GM21381 (cell line): Measurements from ENCODE around the gene NFATC1.
A peak's percentile ranks its signal among the peaks of the same experiment; 100 is the strongest.

ENCODE experiments used
- ATAC-seq: cut with Tn5 transposase; IDR thresholded peaks from one replicate; pipeline ENCODE4 v1.9.1; 2021; ENCODE audit warnings: mild to moderate bottlenecking, moderate library complexity; ENCODE audit not compliant: unreplicated experiment

The NFATC1 gene

DNA sequence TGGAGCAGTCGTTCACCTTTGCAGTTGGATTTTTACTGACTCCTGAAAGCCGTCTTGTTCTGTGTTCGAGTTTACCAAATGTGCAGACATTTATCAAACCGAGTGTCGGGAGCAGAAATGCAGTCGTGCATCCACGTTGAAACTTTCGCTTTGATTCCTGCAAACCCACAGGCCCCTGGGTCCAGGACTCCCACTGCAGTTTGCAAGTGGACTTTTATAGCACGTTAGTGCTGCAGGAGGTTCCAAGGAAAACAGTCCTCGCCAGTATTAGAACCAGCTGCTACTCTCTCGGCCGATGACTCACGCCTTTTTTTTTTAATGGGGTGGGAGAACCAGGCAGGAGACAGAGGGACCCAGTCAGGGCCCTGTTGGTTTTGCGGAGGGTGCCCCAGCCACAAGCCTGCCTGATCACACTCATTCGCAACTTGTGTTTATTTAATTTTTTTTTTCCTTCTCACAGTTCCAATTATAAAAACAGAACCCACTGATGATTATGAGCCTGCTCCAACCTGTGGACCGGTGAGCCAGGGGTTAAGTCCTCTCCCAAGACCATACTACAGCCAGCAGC, 90.1 kb downstream of the NFATC1 start:
- no peak for ATAC-seq

DNA sequence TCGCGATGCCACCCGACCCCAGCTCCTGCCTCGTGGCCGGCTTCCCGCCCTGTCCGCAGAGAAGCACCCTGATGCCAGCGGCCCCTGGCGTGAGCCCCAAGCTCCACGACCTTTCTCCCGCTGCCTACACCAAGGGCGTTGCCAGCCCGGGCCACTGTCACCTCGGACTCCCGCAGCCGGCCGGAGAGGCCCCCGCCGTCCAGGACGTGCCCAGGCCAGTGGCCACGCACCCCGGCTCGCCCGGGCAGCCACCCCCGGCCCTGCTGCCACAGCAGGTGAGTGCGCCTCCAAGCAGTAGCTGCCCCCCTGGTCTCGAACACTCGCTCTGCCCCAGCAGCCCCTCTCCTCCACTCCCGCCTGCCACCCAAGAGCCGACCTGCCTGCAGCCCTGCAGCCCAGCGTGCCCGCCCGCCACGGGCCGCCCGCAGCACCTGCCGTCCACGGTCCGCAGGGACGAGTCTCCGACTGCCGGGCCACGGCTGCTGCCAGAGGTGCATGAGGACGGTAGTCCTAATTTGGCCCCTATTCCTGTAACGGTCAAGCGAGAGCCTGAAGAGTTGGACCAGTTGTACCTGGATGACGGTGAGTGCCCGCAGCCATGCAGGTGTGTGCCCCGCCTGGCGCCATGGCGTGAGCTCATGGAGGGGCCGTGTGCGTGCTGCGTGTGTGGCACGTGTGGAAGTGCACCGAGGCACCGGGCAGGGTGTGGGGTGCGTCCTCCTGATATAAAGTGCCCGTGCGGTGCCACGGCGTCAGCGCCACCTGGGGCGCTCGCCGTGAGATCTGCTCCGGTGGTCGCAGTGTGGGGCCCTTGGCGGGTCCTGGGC, 90.8 kb downstream of the NFATC1 start:
- no peak for ATAC-seq

DNA sequence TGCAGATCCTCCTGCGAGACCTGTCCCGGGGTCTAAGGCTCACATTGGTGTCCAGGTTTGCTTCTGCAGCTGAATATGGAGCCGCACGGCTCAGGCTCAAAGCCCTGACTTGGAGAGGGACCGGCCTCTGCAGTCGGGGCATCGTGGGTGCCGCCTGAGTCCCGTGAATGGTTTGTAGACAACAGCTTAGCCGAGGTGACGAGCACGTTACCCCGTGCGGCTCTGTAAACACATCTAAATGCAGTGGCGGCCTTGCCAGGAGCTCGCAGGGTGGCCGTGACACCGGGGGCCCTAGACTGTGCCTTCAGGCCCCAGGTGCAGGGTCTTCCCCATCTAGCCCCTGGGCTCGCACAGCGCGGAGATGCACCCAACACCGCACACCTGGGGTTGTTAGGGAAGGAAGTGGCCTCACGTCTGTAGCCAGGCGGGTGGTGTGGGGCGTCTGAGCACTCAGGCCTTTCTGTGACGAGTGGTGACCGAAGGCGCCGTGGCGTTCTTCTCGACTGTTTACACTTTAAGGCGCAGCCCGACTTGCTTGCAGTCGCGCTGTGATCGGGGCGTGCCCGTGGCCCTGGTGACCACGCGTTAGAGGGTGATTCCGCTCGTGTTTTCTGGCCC, 91.6 kb downstream of the NFATC1 start:
- ATAC-seq: no peak

DNA sequence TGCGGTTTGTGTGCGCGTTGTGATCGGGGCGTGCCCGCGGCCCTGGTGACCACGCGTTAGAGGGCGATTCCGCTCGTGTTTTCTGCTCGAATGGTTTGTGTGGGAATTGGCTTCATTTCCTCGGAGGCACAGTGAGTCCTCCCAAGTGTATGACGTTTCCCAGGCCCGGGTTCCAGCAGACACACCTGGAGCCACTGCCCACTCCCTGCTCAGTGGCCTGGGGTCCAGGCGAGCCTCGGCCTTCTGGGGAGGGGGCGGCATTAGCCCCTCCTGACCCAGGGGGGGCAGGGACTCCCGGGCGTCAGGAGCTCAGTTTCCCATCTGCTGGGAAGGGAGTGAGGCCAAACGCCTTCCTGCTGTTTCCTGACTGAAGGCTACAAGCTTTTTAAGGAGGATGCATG, 92.1 kb downstream of the NFATC1 start:
- no peak for ATAC-seq

DNA sequence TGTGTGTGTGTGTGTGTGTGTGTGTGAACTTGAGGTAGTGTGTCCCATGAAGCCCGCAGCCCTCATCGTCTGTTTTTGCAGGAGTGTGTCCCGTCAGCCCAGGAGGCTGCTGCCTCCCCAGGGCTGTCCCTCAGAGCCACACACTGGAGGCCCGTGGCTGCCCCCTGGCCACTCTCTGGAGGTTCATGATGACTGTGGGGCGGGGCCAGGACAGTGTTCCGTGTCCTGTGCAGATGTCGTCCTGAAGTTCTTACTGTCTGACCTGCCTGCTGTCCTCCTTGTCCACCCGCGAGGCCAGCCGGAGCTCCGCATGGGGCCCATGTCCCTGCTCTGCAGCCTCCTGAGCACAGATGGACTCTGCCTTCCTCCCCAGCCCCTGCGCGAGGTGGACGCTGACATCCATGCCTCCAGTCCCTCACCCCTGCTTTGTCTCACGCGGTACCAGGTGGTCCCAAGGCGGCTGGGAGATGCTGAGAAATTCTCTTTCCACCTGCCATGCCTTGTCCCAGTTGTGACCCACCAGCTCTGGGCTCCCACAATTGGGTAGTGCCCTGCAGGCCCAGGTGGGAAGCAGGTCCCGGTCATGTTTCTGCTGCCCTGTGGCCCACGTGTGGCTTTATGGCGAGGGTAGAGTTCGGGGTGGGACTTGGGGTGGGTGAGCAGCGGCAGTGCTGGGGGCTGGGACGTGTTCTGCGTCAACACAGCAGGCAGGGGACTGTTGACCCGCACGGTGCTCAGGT, 92.8 kb downstream of the NFATC1 start:
- ATAC-seq: no peak

DNA sequence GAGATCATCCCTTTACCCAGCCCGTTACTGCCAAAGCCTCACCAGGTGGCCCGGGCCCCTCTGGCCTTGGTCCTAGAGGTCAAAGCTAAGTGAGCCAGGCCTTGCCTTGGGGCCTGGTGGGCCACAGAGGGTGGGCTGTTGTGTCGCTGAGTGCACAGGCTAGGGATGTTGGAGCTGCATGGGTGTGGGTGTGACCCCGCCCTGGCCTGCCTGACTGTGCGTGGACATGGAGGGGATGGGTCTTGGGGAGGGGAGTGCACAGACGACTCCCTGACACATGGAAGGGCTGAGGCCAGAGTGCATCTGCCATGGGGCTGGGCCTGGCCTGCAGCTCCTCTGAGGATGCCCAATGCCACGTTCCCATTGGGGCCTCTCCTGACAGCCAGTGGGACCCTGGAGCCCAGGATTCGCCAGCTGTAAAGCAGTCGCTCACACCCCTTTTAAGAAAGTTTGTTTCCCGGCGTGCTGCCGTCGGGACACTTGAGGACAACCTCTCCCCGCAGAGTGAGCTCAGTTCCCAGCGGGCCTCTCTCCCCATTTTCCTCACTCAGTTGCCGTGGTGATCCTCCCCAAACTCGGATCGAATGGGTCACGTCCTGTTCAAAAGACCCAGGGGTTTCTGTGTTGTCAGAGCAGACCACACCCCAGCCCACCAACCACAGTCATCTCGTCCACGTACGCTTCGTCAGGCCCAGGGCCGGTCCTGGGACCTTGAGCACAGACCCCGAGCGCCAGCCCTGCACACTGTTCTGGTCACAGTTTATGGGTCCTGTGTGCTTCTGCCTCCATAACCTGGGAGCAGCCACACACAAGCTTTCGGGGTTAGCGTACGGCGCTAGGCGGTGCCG, 93.5 kb downstream of the NFATC1 start:
- no peak for ATAC-seq

DNA sequence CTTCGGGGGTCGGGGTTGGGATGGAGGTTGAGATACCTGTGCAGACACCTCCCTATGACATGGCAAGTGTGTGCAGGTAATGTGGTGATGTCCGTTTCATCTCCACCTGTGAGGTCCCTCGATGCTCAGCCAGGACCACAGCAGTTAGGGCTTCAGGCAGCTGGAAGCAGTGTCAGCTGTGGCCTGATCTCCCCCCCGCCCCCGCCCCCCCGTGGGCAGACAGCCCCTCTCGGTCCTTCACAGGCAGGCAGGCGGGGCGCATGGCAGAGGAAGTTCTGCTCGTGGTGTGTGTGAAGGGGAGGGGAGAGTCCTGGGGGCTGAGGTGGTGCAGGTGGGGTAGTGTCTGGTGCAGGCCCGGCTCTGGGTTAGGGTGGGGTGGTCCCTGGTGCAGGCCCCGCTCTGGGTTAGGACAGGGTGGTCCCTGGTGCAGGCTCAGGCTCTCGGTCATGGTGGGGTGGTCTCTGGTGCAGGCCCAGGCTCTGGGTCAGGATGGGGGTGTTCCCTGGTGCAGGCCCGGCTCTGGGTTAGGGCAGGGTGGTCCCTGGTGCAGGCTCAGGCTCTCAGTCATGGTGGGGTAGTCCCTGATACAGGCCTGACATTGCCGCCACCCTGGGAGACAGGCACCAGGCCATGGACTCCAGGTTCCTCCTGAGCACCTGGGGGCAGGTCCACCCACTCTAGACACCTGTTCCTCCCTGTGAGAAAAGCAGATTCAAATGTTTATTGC, 94.3 kb downstream of the NFATC1 start:
- ATAC-seq: no peak

DNA sequence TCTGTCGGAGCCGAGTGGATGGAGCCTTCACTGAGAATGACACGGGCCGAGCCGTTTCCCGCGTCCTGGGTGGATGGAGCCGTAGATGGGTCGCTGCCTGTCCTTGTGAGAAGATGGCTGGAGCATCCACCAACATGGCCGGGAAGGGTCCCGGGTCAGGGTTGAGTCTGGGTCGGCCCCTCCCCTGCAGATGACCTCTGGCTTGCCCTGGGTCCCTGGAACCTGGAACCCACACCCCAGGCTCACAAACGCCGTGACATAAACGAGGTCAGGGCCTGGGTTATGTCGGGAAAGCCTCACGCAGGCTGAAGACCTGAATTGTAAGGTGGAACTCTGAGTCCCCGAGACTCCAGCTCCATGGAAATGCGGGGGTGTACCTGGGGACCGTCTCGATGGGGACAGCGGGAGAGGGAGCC, 94.9 kb downstream of the NFATC1 start:
- ATAC-seq: no peak

DNA sequence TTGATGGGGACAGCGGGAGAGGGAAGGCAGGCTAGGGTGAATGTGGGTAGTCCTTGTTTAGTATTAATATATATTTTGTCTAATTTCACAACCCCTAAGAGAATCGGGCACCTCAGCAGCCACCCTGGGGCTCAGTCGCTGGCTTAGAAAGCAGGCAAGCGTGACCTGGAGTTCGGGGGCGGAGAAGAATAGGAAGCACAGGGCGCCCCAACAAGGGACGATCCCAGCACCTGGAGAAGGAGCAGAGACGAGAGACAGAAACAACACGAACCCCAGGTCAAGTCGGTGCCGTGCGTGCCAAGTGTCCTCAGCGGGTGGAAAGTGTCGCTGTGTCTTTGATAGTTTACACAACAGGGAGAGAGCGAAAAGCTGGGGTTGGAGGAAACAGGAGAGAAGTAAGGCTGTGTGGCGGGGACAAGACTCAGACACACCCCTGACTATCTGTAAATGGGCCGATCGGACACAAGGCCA, 95.4 kb downstream of the NFATC1 start:
- ATAC-seq: no peak

DNA sequence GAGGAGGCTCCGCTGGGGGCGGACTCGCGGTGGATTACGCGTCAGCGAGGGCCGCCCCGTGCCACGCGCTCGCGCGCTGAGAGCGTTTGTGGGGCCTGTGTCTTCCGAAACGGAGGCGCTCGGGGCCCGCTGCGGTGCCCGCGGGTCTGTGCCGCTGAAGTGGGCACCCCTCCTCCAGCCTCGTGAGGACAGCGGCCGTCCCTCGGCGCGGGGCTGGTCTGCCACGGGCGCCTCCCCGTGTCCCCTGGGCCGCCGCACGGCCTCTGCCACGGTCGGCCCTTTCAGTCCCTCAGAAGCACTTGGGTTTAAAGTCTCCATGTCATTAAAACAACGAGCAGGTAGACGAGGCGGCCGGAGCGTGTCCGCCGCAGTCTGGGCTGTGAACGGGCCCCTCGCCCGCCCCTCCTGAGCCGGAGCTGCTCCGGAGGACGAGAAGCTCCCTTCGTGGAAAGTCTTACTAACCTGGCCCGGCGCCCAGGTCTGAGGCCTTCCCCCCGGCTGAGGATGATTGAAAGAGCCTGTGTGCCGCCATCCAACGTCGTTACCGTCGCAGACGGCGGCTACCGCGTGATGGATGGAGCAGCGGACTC, 97.6 kb downstream of the NFATC1 start:
- ATAC-seq: no peak

DNA sequence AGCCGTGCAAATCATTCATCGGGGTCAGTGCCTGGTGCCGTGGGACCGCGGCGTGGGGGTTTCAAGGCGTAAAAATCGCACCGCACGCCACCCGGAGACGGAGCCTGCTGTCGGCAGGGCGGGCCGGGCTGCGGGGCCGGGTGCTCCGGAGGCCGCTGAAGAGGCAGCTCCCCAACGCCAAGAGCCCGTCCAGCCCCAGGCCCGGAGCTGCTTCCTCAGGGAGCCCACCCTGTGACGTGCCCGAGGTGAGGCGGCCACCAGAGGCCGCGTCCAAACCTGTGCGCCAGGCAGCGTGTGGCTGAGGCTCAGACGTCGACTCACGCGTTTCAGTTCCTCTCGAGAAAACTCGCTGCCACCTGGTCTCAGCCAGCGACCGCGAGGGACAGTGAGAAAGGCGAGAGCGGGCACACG, 98.1 kb downstream of the NFATC1 start:
- ATAC-seq: no peak

DNA sequence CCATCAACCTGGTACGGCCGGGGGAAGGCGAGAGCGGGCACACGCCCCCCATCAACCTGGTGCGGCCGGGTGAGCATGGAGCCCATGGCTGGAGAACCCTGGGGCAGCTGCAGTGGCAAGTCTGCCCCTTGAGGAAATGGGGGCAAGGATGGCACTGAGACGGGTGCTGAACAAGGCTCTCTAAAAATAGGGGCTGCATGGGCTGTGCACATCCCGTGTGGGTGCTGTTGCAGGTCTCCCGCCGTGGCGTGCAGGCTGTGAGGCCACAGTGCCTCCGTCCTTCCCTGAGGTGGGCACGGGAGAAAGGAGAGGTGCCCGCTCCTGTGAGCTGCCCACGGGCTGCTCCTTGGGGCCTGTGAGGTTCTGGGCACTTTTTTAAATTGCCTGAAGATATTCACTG, 99.2 kb downstream of the NFATC1 start:
- ATAC-seq: no peak

DNA sequence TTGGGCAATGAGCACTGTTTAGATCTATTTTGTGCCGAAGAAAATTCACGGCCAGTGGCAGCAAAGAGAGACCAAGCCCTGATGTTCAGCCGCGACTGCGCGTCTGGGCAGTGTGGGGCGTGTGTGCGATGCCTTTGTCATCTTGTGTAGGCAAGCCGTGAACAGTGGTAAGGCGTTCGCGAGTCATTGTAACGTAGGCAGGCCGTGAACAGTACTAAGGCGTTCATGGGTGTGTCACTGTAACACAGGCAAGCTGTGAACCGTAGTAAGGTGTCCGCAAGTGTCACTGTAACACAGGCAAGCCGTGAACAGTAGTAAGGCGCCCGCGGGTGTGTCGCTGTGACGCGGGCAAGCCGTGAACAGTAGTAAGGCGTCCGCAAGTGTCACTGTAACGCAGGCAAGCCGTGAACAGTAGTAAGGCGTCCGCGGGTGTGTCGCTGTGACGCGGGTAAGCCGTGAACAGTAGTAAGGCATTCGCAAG, 99.9 kb downstream of the NFATC1 start:
- no peak for ATAC-seq

DNA sequence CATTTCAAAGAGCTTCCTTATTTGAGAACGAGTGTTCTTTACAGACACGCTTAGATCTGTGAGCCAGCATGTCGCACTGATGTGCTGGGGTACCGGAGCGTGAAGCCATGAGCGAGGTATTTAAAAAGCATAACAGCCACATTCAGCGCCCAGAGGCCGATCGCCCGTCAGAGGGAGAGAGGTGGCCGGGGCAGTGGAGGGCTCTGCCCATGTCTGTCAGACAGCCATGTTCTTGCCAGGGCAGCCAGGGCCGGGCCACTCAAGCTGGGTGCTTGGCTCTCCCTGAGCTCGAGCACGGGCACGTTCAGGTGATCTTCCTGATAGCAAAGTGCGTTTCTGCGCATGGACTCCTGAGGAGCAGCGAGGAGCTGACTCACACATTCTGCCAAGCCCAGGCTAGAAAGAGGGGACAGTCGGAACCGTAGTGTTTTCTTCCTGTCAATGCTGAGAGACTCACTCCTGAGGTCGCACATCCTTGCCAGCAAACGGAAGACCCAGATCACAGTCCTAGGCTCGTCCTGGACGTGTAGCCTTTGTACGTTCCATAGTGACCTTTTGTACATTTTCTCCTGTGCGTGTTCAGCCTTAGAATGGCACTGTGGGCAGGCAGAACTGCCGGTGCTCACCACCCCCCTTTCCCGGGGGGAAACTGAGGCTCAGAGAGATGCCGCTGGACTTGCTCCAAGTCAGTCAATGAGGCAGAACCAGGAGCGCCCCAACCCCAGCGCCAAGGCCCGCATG, 100.7 kb downstream of the NFATC1 start:
- no peak for ATAC-seq

DNA sequence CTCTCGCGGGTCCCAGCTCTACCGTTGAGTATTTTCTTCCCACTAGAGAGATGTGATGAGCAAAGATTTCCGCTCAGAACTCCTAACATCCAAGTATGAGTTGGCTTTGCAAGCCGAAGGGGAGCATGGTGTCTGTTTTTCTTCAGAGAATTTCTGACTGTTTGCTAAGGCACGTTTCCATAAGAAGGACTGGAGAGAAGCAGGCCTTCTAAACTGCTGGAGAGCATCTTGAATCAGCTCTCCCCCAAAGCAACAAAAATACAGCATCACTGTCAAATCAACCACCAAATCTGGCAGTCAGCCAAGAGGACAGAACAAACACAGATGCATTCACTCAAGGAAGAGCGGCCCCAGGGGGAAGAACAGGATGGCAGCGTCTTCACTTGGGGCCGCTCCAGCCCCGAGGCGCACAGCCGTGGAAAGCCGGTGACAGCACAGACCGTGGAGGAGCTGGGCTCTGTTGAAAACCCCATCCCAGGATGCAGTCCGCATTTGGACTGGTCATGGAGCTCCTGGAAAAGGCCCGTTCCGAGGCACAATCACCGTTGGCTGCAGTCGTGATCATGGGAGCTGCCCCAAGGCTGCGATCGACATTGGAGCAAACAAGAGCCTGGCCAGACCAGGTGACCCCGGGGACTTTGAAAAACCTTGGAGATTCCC, 101.4 kb downstream of the NFATC1 start:
- ATAC-seq: no peak

DNA sequence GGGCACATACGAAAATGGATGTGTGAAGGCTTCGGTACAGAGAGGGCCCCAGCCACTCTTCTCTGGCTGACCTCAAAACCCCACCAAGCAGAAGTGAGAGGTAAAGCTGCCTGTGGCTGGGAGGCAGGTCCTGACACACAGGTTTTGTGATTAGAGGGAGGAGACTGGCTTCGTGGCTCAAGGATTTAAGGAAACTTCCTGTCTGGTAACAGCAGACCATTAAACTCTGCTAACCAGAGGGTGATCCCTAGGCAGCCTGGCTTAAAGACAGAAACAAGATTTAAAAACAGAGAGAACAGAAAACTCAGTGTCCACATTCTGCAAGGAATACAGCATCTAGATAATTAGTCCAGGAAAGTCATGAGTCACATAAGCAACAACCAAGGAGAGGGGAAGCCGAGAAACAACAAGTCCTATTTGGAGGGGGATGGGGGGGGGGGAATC, 101.9 kb downstream of the NFATC1 start:
- peak; percentile 95 for ATAC-seq

DNA sequence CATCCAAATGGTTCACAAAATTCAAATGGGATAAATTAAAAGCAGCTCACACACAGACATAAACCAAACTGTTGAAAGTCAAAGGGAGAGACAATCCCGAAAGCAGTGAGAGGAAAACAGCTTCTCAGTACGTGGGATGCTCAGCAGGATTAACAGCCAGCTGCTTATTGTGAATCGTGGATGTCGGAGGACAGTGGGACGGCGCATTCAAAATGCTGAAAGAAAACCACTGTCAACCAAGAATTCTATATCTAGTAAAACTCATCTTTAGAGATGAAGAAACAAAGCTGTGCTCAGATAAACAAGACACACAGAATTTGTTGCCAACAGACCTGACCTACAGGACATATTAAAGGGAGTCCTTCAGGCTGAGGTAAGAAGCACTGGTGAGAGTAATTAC, 102.9 kb downstream of the NFATC1 start:
- no peak for ATAC-seq

DNA sequence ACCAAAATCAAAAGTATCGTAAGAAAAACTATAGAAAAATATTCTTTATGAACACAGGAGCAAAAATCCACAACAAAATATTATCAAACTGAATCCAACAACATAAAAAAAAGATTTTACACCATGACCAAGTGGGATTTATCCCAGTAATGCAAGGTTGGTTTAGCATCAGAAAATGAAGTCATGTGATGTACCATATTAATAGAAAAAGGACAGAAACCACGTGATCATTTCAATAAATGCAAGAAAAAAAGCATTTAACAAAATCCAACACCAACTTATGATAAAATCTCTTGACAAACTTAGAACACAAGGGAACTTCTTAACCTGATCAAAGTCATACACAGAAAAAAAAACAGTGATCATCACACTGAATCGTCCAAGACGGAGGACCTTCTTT, 105.3 kb downstream of the NFATC1 start:
- no peak for ATAC-seq
